Stimulated activated naive CD8-positive, alpha-beta T cell treated with anti-CD3 and anti-CD28 coated beads, Interleukin-15, amount 100 ng/mL, for 72 hours (primary cell): ENCODE results near the gene SMAD6.

Experiments used
- ATAC-seq: fragments of 150-1000 bp; cut with Tn5 transposase; 2 replicates; pipeline ENCODE4 v1.10.0; 2021; ENCODE audit warnings: mild to moderate bottlenecking, moderate library complexity
- DNase-seq, 2 donors: peaks; one replicate each; pipeline ENCODE4 v3.0.0; 2021 to 2022
- H3K27ac Mint-ChIP-seq, 2 donors: one replicate each; pipeline ENCODE4 v1.8.0; 2022; ENCODE audit warnings: mild to moderate bottlenecking in 2 of 2, mixed read lengths in 2 of 2, moderate library complexity in 2 of 2
- H3K27me3 Mint-ChIP-seq: one replicate; pipeline ENCODE4 v1.8.0; 2022; ENCODE audit warnings: mixed read lengths
- H3K4me1 Mint-ChIP-seq: one replicate; pipeline ENCODE4 v1.8.0; 2022; ENCODE audit warnings: mild to moderate bottlenecking, mixed read lengths
- H3K4me3 Mint-ChIP-seq, 2 donors: one replicate each; pipeline ENCODE4 v1.8.0; 2022; ENCODE audit warnings: mild to moderate bottlenecking in 2 of 2, mixed read lengths in 2 of 2, moderate library complexity in 1 of 2
- H3K9me3 Mint-ChIP-seq, 2 donors: one replicate each; pipeline ENCODE4 v1.8.0; 2022; ENCODE audit warnings: mixed read lengths in 2 of 2

SMAD6 gene

GRCh38 chr15:66802025-66803001, 100.3 kb downstream of the SMAD6 start:
- H3K4me1 Mint-ChIP-seq: no peaks in the 10 kb centered on the region
- H3K4me3 Mint-ChIP-seq: no peak overlapping the region
- peaks cover 9% of the 10 kb centered on the region for H3K27me3 Mint-ChIP-seq
- H3K27ac Mint-ChIP-seq: peak overlapping the region in 1 of 2 donors; percentile 15
- DNase-seq (no peak), ATAC-seq (no peak)
- H3K9me3 Mint-ChIP-seq: no peaks in the 10 kb centered on the region

- ATAC-seq (no peak), DNase-seq (no peak)
- Mint-ChIP-seq H3K27ac (no peak overlapping the region), H3K4me3 (no peak overlapping the region), H3K27me3 (peaks cover 6% of the 10 kb centered on the region), H3K9me3 (no peaks in the 10 kb centered on the region), H3K4me1 (no peaks in the 10 kb centered on the region)
Observed at GRCh38 chr15:66803182-66803729, 101.2 kb downstream of the SMAD6 start.

GRCh38 chr15:66803749-66804148, 101.7 kb downstream of the SMAD6 start:
- Mint-ChIP-seq H3K27me3 (peaks cover 1% of the 10 kb centered on the region), H3K27ac (peak overlapping the region in 1 of 2 donors; percentile 65), H3K4me1 (no peaks in the 10 kb centered on the region), H3K9me3 (no peaks in the 10 kb centered on the region), H3K4me3 (no peak overlapping the region)
- ATAC-seq (no peak), DNase-seq (no peak)

- H3K27ac Mint-ChIP-seq: peak overlapping the region in 1 of 2 donors; percentile 30
- no peak for DNase-seq
- H3K9me3 Mint-ChIP-seq: no peaks in the 10 kb centered on the region
- no peaks in the 10 kb centered on the region for H3K4me1 Mint-ChIP-seq
- H3K27me3 Mint-ChIP-seq: no peaks in the 10 kb centered on the region
- ATAC-seq: no peak
- no peak overlapping the region for H3K4me3 Mint-ChIP-seq
Observed at GRCh38 chr15:66805202-66805885, 103.3 kb downstream of the SMAD6 start.

- Mint-ChIP-seq H3K27ac (no peak overlapping the region), H3K4me3 (no peak overlapping the region), H3K9me3 (peaks cover 0 to 5% of the 10 kb centered on the region in 2 donors)
Observed at GRCh38 chr15:66808181-66808824, 106.3 kb downstream of the SMAD6 start.

GRCh38 chr15:66809664-66810063, 107.6 kb downstream of the SMAD6 start:
- Mint-ChIP-seq H3K4me3 (no peak overlapping the region), H3K4me1 (no peaks in the 10 kb centered on the region), H3K9me3 (peaks cover 0 to 5% of the 10 kb centered on the region in 2 donors), H3K27ac (no peak overlapping the region), H3K27me3 (no peaks in the 10 kb centered on the region)
- ATAC-seq (no peak), DNase-seq (no peak)

More at GRCh38 chr15:66808181-66808824, 106.3 kb downstream of the SMAD6 start:
- Mint-ChIP-seq H3K4me1 (no peaks in the 10 kb centered on the region), H3K27me3 (no peaks in the 10 kb centered on the region)
- no peak for DNase-seq
- ATAC-seq: no peak

GRCh38 chr15:66815318-66815717, 113.3 kb downstream of the SMAD6 start:
- H3K9me3 Mint-ChIP-seq: peaks cover 0 to 5% of the 10 kb centered on the region in 2 donors
- no peak overlapping the region for H3K27ac Mint-ChIP-seq
- H3K4me3 Mint-ChIP-seq: no peak overlapping the region
- DNase-seq (no peak), ATAC-seq (no peak)
- H3K4me1 Mint-ChIP-seq: no peaks in the 10 kb centered on the region
- H3K27me3 Mint-ChIP-seq: no peaks in the 10 kb centered on the region

GRCh38 chr15:66816201-66816600, 114.2 kb downstream of the SMAD6 start:
- no peak for ATAC-seq
- Mint-ChIP-seq H3K4me3 (no peak overlapping the region), H3K4me1 (no peaks in the 10 kb centered on the region), H3K27ac (no peak overlapping the region), H3K9me3 (peaks cover 0 to 5% of the 10 kb centered on the region in 2 donors), H3K27me3 (no peaks in the 10 kb centered on the region)
- DNase-seq: no peak

- no peak for ATAC-seq
- Mint-ChIP-seq H3K9me3 (no peaks in the 10 kb centered on the region), H3K27me3 (no peaks in the 10 kb centered on the region)
Observed at GRCh38 chr15:66819084-66819483, 117.0 kb downstream of the SMAD6 start.

GRCh38 chr15:66820481-66821176, 118.6 kb downstream of the SMAD6 start:
- Mint-ChIP-seq H3K27me3 (no peaks in the 10 kb centered on the region), H3K9me3 (no peaks in the 10 kb centered on the region), H3K4me3 (no peak overlapping the region), H3K4me1 (no peaks in the 10 kb centered on the region), H3K27ac (no peak overlapping the region)
- no peak for ATAC-seq
- no peak for DNase-seq

More at GRCh38 chr15:66819084-66819483, 117.0 kb downstream of the SMAD6 start:
- no peaks in the 10 kb centered on the region for H3K4me1 Mint-ChIP-seq
- H3K27ac Mint-ChIP-seq: no peak overlapping the region
- H3K4me3 Mint-ChIP-seq: no peak overlapping the region
- no peak for DNase-seq

GRCh38 chr15:66821307-66821706, 119.3 kb downstream of the SMAD6 start:
- ATAC-seq (no peak), DNase-seq (no peak)
- Mint-ChIP-seq H3K9me3 (no peaks in the 10 kb centered on the region), H3K4me3 (no peak overlapping the region), H3K27me3 (no peaks in the 10 kb centered on the region), H3K4me1 (no peaks in the 10 kb centered on the region), H3K27ac (no peak overlapping the region)

- Mint-ChIP-seq H3K27me3 (no peaks in the 10 kb centered on the region), H3K9me3 (no peaks in the 10 kb centered on the region), H3K4me3 (no peak overlapping the region), H3K27ac (no peak overlapping the region), H3K4me1 (no peaks in the 10 kb centered on the region)
- ATAC-seq: no peak
- no peak for DNase-seq
Observed at GRCh38 chr15:66822114-66822513, 120.1 kb downstream of the SMAD6 start.

GRCh38 chr15:66822576-66822975, 120.5 kb downstream of the SMAD6 start:
- Mint-ChIP-seq H3K27ac (no peak overlapping the region), H3K4me1 (no peaks in the 10 kb centered on the region), H3K4me3 (no peak overlapping the region), H3K9me3 (no peaks in the 10 kb centered on the region), H3K27me3 (no peaks in the 10 kb centered on the region)
- ATAC-seq: no peak
- DNase-seq: no peak

- Mint-ChIP-seq H3K9me3 (no peaks in the 10 kb centered on the region), H3K4me1 (no peaks in the 10 kb centered on the region), H3K27me3 (no peaks in the 10 kb centered on the region), H3K27ac (no peak overlapping the region), H3K4me3 (no peak overlapping the region)
- ATAC-seq (no peak), DNase-seq (no peak)
Observed at GRCh38 chr15:66823601-66824000, 121.6 kb downstream of the SMAD6 start.

- Mint-ChIP-seq H3K9me3 (no peaks in the 10 kb centered on the region), H3K27ac (no peak overlapping the region), H3K27me3 (no peaks in the 10 kb centered on the region), H3K4me3 (no peak overlapping the region), H3K4me1 (no peaks in the 10 kb centered on the region)
- no peak for DNase-seq
- no peak for ATAC-seq
Observed at GRCh38 chr15:66824424-66824823, 122.4 kb downstream of the SMAD6 start.
